NCI-H2107 treated with DMSO at 0.1 percent for 48 hours (cell line): ENCODE measurements around the gene HCN1.
A peak's percentile ranks its signal among the peaks of the same experiment; 100 is the strongest.
"Not testable (repeated sequence)": the region's sequence is repeated elsewhere in the genome, so short reads cannot be mapped to it uniquely, and the experiment has no call there.

ENCODE experiments used
- DNase-seq: peaks from one replicate; lab custom pipeline; 2025; ENCODE audit not compliant: unreplicated experiment; lab: John Stamatoyannopoulos, UW

HCN1 gene

GRCh38 chr5:45622365-45622764, 73.8 kb downstream of the HCN1 start:
- DNase-seq: no peak

GRCh38 chr5:45617859-45618416, 78.2 kb downstream of the HCN1 start:
- DNase-seq: no peak

- no peak for DNase-seq
These were observed 86.5 kb downstream of the HCN1 start for GRCh38 chr5:45609661-45610060.

- no peak for DNase-seq
These were observed 92.1 kb downstream of the HCN1 start for GRCh38 chr5:45604092-45604491.

- no peak for DNase-seq
These were observed 94.8 kb downstream of the HCN1 start for GRCh38 chr5:45601424-45601823.

- DNase-seq: no peak
These were observed 99.9 kb downstream of the HCN1 start for GRCh38 chr5:45596320-45596719.

GRCh38 chr5:45586001-45586400, 110.2 kb downstream of the HCN1 start:
- DNase-seq: not testable (repeated sequence)

GRCh38 chr5:45578270-45578669, 117.9 kb downstream of the HCN1 start:
- no peak for DNase-seq

- no peak for DNase-seq
These were observed 127.4 kb downstream of the HCN1 start for GRCh38 chr5:45568813-45569212.

- no peak for DNase-seq
These were observed 153.8 kb downstream of the HCN1 start for GRCh38 chr5:45542421-45542820.

GRCh38 chr5:45533663-45534062, 162.5 kb downstream of the HCN1 start:
- no peak for DNase-seq

- no peak for DNase-seq
These were observed 163.2 kb downstream of the HCN1 start for GRCh38 chr5:45532826-45533624.

- peak; percentile 94 for DNase-seq
These were observed 175.1 kb downstream of the HCN1 start for GRCh38 chr5:45521067-45521466.

- DNase-seq: no peak
These were observed 183.7 kb downstream of the HCN1 start for GRCh38 chr5:45512521-45512920.

GRCh38 chr5:45509371-45509770, 186.8 kb downstream of the HCN1 start:
- DNase-seq: no peak

GRCh38 chr5:45508135-45508534, 188.0 kb downstream of the HCN1 start:
- peak; percentile 96 for DNase-seq

- DNase-seq: peak; percentile 99
These were observed 189.0 kb downstream of the HCN1 start for GRCh38 chr5:45507178-45507577.

- not testable (repeated sequence) for DNase-seq
These were observed 197.2 kb downstream of the HCN1 start for GRCh38 chr5:45499006-45499405.

GRCh38 chr5:45491368-45491767, 204.8 kb downstream of the HCN1 start:
- no peak for DNase-seq

GRCh38 chr5:45484781-45485180, 211.4 kb downstream of the HCN1 start:
- DNase-seq: no peak

- DNase-seq: peak; percentile 5
These were observed 242.1 kb downstream of the HCN1 start for GRCh38 chr5:45454114-45454513.

- not testable (repeated sequence) for DNase-seq
These were observed 251.3 kb downstream of the HCN1 start for GRCh38 chr5:45444856-45445255.

- DNase-seq: peak; percentile 56
These were observed 255.7 kb downstream of the HCN1 start for GRCh38 chr5:45440466-45440865.
